ENCODE data around the gene SLC7A1.

SLC7A1 gene

DNA sequence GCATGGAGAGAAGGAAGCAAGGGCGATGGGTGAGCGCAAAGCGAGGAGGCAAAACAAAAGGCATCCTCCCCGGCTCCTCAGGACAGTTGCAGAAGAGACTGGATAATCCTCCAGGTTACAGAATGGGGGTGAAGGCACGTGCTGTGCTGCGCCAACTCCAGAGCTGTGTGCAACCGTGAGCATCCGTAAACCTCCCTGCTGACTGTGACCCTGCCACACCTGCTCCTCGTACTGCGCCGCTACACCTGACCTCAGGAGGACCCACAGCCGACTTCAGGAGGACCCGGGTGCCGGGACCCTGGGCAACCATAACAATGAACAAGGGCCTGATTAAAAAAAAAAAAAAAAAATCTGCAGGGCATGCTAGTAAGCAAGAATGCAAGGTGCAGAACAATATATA lies 68.7 kb downstream of the SLC7A1 start:
- FAIRE-seq, result no peak

DNA sequence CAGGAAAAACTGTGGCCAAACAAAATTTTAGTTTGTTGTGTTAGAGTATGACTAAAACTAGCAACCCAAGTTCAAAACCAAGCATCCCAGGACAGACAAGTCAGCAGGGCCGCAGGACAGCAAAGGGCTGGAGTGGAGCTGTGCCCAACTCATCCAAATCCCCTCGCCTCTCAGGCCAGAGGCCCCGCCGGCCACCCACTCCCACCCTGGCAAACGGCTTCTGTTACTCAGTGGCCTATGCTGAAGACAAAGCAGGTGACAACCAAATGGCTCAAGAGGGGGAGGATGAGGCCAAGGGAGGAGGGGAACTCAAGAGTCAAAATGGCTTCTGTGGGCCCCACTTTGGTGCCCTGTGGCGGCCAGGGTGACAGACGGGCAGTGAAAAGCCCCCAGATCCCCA lies 69.7 kb downstream of the SLC7A1 start:
- FAIRE-seq, result no peak

DNA sequence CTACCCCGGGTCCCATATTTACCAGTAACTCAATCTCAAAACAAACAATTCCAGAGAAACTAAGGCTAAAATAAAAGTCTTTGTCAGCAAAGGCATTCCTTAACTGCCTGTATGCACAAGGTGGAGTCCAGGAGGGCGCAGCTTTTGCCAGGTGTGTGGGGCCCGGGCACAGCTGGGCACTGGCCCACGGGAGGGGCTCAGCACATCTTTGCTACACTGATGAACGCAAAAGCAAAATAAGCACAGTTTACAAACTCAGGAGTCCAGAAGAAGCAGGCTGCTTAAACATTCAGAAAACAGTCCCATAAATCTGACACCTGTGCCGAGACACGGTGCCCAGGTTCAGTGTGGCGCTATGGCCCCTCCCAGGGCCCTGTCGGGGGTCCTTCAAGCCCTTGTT lies 70.8 kb downstream of the SLC7A1 start:
- no peak for FAIRE-seq

DNA sequence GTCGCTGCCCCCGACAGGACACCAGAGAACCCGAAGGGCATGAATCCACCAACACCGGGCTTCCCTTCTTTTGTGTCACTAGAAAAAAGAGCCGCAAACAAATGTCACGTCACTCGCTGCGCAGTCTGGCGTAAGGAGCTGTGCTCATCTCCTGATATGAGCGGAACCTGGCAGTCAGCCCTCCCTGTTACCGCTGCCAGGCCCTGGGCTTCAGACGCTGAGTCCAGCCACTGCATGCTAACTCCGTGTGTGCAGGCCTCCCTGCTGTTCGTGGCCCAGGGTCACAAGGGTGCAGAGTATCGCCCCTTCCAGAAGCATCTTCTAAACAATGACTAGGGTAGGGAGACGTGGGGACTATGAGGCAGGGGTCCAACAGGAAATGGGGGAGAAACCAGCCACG lies 71.3 kb downstream of the SLC7A1 start:
- no peak for FAIRE-seq

DNA sequence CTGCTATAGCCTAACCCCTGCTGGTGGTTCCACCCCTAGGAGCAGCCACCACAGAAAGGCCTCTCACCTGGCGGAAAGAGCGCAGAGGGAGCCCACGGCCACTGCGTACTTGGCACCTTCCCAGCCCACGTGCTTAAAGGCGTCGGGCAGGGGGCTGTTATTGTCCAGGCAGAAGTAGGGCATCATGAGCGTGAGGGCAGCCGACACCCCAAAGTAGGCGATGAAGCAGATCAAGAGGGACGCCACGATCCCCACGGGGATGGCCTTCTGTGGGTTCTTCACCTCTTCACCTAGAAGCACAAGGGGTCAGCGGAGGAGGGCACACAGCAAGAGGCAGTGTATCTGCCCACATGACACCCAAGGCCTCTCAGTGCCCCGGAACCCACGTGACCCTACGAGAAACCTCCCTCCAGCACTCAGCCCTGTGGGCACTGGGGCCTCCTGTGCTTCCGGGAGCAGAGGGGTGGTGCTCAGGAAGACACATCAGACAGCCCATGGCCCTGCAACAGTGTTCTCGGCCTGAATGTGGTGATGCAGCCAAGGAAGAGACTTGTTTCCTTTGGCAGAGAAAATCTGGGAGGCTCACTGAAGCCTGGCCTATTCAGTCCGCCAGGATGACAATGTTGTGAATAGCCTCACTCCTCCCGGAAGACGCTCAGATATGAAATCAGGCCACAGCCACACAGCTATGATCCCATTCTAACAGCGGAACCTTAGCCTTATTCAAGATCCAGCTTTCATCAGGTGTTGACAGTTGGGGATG lies 72.1 kb downstream of the SLC7A1 start:
- no peak for FAIRE-seq

DNA sequence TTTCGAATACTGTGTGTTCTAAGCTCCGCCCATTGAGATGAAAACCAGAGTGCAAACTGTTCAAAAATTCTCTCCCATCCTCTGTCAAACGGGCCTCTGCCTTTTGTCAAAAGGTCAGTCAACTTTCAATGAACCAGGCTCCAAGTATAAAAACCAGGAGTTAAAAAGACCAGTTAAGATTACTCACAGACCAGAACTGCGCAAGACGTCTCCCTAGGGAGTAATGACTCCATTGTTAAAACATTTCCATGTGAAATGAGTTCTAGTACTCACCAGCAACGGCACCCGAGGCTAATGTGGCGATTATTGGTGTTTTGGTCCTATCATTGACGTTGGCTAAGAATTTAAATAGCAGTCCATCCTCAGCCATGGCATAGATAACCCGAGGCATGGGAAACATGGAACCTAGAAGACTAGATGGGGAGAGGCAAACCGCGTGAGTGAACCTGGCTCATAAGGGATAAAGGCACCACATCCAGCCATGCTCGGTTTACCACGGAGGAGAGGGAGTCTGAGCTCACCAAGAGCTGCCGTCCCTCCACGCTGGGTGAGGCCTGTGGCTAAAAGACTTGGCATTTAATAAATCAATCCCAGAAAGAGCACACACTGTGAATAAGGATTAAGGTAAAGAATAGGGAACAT lies 73.3 kb downstream of the SLC7A1 start:
- FAIRE-seq, result peak; percentile 95

DNA sequence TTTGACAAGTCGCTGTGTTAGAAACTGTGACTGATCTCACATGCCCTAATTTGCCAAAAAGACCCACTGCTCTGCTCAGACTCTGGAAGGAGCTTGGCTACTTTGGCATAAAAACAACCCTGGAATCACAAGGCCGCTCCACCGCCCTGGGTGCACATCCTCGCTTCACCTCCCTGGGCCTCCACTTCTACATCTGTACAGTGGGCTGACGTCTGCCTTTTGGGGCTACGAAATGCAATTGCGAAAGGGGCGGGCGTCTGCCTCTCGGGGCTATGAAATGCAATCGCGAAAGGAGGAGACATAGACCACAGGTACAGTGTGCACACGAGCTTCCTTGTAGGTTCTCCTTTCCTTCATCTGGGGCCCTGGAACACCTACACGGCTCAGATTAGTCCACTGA lies 74.2 kb downstream of the SLC7A1 start:
- no peak for FAIRE-seq

DNA sequence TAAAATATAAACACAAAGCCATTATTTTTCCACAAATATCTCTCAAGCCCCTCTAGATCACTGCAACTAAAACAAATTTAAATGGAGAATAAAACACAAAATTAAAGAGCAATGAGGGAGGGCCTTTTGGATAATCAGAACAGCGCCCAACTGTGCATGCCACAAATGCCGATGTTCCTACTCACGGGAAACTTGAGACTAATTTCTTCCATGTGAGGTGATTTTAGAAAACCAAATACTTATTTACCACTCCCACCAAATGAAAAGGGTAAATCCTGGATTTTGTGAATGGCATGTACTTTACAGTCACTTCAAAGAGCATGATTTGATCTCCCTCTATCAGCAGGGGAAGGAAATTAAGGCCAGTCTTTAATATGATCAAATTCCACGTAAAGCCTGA lies 74.8 kb downstream of the SLC7A1 start:
- peak; percentile 98 for FAIRE-seq

DNA sequence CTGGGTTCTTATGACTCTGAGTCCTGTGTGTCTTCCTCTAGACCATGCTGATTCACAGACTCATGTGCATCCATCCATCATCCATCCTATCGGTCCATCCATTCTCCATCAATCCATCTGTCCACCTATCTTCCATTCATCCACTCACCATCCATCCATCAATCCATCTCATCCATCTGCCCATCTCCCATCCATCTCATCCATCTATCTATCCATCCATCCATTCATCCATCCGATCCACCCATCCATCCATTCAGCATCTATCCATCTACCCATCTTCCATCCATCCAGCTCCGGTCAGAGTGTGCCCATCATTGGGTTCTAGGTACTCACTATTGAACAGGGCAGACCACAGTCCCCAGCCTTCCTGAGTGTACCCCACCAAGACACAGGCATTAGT lies 75.6 kb downstream of the SLC7A1 start:
- no peak for FAIRE-seq

DNA sequence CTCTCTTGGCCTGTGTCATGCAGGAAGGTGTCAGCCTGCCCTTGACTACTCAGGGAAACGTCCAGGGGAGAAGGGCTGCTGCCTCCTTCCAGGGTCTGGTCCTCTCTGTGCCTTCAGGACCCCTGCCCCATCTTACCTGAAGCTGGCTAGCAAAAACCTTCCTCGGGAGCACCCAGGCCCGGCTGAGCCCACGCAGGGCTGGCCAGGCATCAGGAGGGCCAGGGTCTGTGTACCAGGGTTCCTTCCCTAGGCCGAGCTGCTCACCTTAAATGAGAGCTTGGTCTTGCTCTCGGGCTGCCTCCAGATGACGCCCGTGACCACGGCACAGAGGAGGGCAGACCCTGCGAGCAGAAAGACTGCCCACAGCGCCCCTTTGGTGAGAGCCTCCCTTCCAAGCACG lies 78.6 kb downstream of the SLC7A1 start:
- no peak for FAIRE-seq

DNA sequence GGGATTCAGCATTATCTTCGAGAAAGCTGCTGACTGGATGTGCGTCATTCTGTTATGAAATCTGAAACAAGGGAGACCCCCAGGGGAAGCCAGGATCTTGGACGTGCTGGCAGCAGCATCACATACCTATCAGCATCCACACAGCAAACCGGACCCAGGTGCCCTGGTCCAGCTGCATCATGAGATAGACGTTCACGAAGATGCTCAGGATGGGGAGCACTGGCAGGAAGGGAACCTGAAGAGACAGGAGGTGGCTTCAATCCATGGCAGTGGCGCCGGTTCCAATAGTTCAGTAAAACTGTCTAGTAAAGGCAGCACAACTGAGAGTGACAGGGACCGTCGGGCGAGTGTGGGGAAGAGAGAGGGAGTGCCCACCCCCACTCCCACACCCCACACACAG lies 79.5 kb downstream of the SLC7A1 start:
- no peak for FAIRE-seq

DNA sequence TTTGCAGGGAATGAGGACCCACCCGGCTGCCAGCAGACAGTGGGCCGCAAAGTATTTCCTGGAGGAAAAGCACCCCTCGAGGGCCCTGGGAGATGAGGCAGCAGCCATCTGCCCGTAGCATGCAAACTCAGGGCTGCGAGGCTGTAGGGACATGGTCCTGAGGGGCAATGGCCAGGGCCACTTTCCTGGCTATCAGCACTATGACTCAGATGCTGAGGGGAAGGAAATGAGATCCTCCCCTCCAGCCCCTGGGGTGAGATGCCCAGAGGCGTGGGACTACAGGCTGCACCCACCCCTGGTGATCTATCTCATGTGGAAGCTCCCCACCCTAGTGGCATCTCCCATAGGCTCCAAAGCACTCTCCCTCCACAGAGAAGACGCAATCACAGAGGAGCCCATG lies 80.1 kb downstream of the SLC7A1 start:
- no peak for FAIRE-seq

DNA sequence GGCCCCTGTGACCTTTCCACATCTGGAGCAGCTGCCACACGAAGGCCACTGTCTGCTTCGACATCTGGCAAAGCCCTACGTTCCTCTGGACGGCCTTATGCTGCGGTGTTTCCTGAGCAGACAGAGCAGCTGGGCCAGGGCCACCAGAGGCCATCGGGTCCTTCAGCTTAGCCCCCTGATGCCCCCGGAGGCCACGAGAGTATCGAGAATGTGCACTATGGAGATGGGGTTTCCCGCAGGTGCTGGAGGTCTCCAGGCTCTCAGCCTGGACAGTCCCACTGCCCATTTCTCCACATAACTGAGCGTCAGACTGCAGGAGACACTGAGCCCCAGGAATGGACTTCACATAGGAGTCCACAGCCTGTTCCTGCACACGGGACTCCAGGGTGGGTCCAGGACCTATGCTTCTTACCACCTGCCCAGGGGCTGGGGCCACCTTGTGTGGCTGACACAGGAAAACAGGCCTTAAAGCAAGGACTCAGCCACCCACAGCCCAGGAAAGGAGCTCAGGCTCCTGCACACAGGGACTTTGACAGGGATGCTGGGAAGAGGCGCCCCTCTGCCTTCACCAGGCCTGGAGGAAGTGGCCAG lies 80.7 kb downstream of the SLC7A1 start:
- FAIRE-seq, result no peak

DNA sequence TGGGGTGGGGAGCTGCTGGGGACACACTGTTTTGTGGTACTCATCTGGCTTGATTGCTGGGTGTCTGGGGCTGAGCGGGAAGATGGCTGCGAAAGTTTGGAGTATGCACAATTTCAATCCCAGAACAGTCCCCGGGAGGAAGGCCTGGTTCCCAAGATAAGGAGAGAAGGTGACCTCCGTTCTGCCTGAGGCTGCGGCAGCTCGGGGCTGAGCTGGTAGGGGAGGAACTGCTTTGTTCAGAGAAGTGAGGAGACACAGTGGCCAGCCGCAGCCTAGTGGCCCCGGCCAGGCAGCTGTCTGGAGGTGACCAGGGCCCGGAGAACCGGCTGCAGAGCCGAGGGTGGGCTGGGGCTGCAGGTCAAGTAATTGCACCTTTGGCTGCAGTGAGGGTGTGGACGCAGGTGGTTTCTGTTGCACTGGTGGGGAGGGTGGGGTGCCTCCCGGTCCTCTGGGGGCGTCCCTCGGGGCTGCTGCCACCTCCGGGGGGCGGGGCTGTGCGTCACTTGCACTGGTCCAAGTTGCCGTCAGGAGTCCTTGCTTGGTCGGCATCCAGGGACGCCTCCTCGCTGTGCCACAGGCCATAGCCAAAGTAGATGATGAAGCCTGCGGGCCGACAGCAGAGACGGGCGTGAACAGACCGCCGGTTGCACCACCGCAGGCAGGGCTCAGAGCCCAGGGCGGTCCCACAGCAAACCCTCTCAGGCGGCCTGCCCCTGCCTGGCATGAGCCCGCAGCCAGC lies 81.3 kb downstream of the SLC7A1 start:
- FAIRE-seq, result no peak

DNA sequence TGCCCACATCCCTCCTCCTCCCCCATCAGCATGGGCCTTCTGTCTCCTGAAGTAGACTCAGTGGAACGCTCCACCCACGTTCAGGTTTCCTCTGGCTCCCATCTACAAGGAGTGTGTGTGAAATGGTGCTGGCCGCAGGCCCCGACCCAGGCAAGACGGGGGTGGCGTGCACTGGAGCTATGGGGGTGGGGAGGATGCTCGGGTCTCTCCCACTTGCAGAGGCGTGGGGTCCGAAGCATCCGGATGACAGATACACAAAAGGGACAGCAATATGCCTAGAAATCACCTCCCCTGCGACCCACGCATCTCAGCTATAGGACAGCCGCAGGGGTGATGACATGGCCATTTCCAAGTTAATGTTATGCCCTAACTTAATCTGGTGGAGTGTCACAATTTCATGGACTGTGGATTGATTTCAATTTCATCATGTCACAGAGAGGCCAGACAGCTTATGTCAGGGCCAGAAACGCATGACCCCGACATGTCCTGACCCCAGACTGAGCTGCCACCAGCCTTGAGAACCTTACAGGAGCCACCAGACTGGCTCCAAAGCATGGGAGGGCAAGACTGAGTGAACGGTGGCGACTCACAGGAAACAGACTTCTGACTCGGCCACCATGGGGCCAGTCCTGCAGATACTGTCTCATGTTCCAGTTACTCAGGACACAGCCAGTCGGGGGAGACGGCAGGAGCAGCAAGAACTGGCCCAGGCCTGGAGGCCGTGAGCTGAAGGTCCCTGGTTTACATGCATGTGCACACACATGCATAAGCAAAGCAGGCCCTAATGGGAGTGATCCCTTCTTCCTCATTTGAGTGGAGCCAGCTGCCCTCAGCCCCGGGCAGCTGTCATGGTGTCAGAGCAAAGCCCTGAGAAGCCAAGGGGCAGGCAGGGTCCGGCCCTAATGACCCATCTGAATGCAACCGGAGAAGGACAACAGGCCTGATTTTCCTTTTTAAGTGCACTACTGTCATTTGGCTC lies 82.2 kb downstream of the SLC7A1 start:
- no peak for FAIRE-seq

DNA sequence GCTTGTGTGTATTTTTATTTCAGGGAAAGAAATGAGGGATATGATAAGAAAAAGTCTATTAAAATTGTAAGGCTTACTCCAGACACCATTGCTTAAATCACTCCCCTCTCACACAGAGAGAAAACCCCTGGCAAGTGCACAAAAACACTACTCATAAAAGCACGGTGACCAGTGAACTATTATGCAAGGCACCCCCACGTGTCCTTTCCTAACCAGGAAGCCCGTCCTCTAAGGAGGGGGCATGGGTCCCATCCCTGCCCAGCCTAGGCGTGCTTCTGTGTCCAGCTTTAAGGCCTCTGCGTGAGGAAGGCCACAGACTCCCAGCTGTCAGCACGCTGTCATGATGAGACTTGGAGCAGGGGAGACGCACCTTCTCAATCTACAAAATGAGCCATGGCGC lies 83.5 kb downstream of the SLC7A1 start:
- FAIRE-seq, result no peak

DNA sequence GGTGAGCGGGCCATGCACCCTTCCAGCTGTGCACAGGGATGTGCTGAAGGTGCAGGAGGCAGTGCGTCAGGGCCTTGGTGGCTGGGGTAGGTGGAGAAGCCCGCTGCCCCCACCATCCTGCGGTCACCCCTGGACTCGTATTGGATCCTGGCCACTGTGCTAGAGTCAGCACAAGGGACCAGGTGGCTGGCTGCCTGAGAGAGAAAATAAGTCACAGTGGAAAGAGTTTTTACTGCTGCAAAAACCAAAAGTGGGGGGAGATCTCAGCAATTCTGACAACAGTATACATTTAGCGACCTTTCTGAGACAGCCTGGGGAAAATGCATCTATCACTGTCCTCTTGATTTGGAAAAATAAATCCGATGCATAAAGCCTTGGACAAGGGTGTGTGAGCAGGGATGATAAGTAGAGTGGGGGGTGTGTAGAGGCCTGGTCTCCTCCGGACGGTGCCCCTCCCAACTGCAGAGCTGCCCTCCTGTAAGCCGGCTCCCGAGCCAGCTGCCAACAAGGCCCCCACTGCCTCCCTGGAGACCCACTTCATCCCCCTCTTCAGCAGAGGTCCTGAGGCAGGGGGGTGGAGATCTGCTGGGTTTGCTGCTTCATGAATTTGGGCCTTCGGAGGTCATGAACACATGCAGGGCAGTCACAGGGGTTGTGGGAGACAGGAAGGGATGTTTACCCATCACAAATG lies 84.2 kb downstream of the SLC7A1 start:
- no peak for FAIRE-seq

DNA sequence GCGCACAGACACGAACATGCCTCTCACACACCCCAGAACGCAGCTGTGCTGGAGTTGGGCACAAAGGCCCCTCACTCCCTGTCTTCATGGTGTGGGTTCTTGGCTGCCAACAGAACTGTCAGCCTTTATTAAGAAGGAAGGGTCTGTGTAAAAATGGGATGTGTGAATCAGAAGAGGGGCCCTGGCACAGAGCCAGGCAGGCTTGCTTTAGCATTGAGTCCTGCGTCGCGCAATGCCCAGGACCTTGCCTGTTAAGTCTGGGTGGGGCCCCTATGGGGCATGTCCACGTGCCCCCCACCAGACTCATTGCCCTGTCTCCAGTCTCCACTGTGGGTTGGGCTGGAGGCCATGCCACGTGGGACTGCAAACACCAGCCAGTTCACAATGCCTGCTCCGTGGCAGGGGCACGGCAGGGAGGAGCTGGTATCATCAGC lies 84.8 kb downstream of the SLC7A1 start:
- FAIRE-seq, result no peak

DNA sequence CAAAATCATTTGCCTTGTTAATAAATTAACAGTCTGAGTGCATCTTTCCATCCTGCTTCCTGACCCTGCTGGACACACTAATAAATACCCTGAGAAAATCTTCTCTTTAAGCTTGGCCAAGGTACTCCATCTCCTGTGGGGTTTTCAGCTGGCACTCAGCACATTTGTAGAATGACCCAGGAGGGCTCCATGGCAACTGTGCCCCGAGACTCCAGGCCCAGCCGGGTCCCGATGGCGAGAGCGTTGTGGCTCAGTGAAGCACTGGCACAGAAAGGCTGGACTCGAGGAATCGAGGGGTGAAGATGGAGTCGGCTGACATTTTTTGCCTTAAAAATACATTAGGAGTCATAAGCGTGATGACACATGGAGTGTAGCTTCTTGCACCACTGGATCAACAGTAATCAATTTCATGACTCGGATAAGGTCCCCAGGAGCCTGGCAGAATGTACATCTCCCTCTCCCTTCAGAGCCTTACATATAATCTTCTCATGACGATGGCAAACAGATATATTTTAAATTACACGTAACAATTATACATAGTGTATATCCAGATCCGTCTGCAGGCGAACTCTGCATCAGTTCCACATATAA lies 85.4 kb downstream of the SLC7A1 start:
- no peak for FAIRE-seq

DNA sequence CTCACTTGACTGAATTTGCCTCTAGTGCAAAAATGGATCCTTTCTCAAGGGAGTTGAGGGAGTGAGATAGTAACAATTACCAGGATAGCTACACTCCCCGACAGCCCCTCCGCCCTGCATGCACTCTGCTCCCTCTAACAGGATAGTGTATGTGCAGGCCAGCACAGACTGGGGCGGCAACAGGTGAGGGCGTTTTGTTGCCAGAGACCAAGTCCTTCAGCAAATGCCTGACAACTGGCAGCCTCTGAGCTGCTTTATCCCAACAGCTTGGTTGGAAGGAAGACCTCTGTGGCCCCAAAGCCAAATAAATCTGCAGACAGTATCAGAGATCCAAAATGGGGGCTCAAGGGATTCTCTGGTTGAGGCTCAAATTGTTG lies 86.6 kb downstream of the SLC7A1 start:
- FAIRE-seq, result no peak

DNA sequence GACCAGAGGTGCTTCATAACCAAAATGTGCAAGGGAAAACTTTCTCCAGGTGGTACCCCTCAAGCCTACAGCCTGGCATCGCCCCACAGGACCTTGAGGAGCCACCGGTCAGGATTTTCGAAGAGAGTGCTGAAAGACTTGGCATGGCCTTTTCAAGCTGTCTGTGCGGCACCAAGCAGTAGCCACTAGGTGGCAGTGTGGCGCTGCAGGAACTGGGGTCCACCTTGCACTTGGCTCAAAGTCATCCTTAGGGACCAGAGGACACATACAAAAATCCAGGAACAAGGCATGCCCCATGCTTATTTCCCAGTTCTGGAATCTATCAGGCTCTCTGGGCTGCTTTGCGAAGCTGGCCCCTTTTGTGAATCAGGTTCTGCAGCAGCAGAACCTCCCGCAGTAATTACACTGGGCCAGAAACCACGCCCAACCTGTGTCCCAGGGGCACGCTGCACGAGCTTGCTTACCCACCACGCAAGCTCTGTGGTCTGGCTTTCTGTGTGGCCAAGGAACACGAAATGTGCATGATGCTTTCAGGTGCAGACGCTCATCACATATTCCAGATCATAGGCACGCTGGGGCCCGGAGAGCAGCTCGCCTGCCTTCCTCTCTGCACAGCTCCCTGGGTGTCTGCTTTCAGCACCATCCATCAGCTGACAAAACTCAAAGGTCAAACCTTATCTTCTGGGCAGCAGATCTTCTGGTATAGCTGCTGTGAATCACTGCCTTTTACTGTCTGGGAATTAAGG lies 87.2 kb downstream of the SLC7A1 start:
- peak; percentile 88 for FAIRE-seq

Measured in G401.6 (cell line).